ENCODE results near the gene ACOT9.

ACOT9 gene

GRCh38 chrX:23770142-23770541, 27.1 kb upstream of the ACOT9 start:
- H3K4me3 ChIP-seq (replicated peaks; ENCODE audit: low read depth, low read length), result no peak overlapping the region
- TF ChIP-seq CTCF (IDR thresholded peaks at IDR 0.05; ENCODE audit: insufficient read depth, low read length, poor library complexity, severe bottlenecking), result no peak
- DNase-seq (ENCODE audit: extremely low read depth, insufficient read length), result no peak
- H3K36me3 ChIP-seq (ENCODE audit: control insufficient read depth, insufficient read depth, low read length), result no peaks in the 10 kb centered on the region
- H3K27me3 ChIP-seq (replicated peaks; ENCODE audit: control insufficient read depth, insufficient read depth, low read length), result no peaks in the 10 kb centered on the region

- no peak overlapping the region for H3K4me3 ChIP-seq (replicated peaks; ENCODE audit: low read depth, low read length)
- no peak for DNase-seq (ENCODE audit: extremely low read depth, insufficient read length)
- no peaks in the 10 kb centered on the region for H3K27me3 ChIP-seq (replicated peaks; ENCODE audit: control insufficient read depth, insufficient read depth, low read length)
- TF ChIP-seq CTCF (IDR thresholded peaks at IDR 0.05; ENCODE audit: insufficient read depth, low read length, poor library complexity, severe bottlenecking), result no peak
- H3K36me3 ChIP-seq (ENCODE audit: control insufficient read depth, insufficient read depth, low read length), result no peaks in the 10 kb centered on the region
Observed at GRCh38 chrX:23766650-23767551, 23.8 kb upstream of the ACOT9 start.

- Histone ChIP-seq H3K36me3 (ENCODE audit: control insufficient read depth, insufficient read depth, low read length) (no peaks in the 10 kb centered on the region), H3K27me3 (replicated peaks; ENCODE audit: control insufficient read depth, insufficient read depth, low read length) (no peaks in the 10 kb centered on the region), H3K4me3 (replicated peaks; ENCODE audit: low read depth, low read length) (no peak overlapping the region)
- no peak for TF ChIP-seq CTCF (IDR thresholded peaks at IDR 0.05; ENCODE audit: insufficient read depth, low read length, poor library complexity, severe bottlenecking)
- no peak for DNase-seq (ENCODE audit: extremely low read depth, insufficient read length)
Observed at GRCh38 chrX:23765868-23766267, 22.8 kb upstream of the ACOT9 start.

- no peak for TF ChIP-seq CTCF (IDR thresholded peaks at IDR 0.05; ENCODE audit: insufficient read depth, low read length, poor library complexity, severe bottlenecking)
- Histone ChIP-seq H3K36me3 (ENCODE audit: control insufficient read depth, insufficient read depth, low read length) (no peaks in the 10 kb centered on the region), H3K27me3 (replicated peaks; ENCODE audit: control insufficient read depth, insufficient read depth, low read length) (no peaks in the 10 kb centered on the region), H3K4me3 (replicated peaks; ENCODE audit: low read depth, low read length) (no peak overlapping the region)
- DNase-seq (ENCODE audit: extremely low read depth, insufficient read length), result no peak
Observed at GRCh38 chrX:23765449-23765848, 22.4 kb upstream of the ACOT9 start.

GRCh38 chrX:23764188-23764984, 21.3 kb upstream of the ACOT9 start:
- no peaks in the 10 kb centered on the region for H3K27me3 ChIP-seq (replicated peaks; ENCODE audit: control insufficient read depth, insufficient read depth, low read length)
- no peak for DNase-seq (ENCODE audit: extremely low read depth, insufficient read length)
- H3K4me3 ChIP-seq (replicated peaks; ENCODE audit: low read depth, low read length), result no peak overlapping the region
- no peak for TF ChIP-seq CTCF (IDR thresholded peaks at IDR 0.05; ENCODE audit: insufficient read depth, low read length, poor library complexity, severe bottlenecking)
- H3K36me3 ChIP-seq (ENCODE audit: control insufficient read depth, insufficient read depth, low read length), result no peaks in the 10 kb centered on the region
